Stimulated activated naive CD4-positive, alpha-beta T cell treated with Interleukin-2 at 50 U/mL for 16 hours (primary cell): ENCODE measurements around the gene HTRA3.

Experiments used
- DNase-seq: peaks from one replicate; lab custom pipeline; 2025; lab: John Stamatoyannopoulos, UW

The HTRA3 gene

DNA sequence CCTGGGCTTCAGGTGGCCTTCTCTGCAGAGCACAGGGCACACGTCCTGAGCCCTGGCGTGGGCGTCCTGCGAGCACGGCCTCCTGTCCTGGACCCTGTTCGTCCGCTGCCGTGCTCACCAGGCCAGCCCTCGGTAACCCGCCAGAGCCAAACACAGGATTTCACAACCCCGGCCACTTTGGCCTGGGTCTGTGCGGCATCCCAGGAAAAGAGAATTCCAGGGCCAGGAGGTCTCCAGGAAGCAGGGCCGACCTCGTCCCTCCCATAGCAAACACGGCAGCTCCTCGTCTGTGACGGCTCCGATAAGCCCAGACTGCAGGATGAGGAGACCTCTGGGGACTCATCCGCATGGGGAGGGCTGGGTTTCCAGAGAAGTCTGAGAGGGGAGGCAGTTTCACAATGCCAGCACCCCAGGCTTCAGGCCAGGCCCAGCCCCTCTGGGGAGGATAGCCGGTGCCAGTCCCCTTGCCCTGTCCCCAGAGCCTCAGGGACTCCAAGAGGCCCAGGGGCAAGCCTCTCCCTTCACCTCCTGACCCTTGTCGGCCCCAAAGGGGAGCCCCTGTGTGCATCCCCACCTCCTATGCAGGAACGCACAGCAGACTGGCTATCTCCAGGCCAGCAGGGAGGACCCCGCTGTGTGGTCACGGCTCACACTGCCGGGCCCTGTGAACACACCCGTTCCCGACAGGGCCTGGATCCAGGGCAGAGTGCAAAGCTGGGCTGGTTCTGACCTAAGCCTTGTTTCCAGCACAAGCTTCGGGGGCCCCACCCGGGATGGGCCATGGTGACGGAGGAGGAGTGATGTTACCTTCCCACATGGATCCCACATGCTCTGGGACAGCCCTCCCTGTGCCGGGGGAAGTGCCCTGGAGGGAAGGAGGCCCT lies 22.3 kb upstream of the HTRA3 start:
- no peak for DNase-seq

DNA sequence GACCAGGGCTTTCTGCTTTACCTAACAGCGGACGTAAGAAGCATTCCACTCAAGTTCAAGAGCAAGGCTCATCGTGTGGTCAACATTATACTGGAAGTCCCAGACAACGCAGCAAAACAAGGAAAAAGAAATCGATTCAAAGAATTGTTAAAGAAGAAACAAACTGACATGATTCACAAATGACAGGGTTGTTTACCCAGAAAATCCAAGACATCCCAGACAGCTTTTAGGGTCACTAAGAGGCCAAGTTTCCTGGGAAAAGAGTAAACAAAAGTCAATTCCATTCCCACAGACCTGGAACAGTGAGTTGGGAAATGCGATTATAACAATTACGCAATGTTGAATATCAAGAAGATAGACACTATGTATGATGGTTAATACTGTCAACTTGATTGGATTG lies 21.5 kb upstream of the HTRA3 start:
- DNase-seq = no peak

DNA sequence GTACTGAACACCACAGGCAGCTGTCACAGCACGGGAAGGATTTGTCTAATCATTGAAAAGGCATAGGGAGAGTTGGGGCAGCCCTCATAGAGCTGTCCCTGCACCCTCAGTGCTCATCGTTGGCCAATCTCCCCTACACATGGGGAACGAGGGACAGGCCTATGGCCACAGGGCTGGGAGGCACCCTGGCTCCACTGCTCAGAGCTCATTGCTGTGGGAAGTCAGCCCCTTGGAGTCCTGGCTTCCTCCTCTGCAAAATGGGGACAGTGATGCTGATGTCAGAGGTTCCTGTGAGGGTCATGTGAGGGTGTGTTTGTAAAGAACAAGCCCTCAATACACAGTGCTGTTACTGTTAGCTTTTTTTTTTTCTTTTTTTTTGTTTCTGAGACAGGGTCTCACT lies 19.3 kb upstream of the HTRA3 start:
- no peak for DNase-seq

DNA sequence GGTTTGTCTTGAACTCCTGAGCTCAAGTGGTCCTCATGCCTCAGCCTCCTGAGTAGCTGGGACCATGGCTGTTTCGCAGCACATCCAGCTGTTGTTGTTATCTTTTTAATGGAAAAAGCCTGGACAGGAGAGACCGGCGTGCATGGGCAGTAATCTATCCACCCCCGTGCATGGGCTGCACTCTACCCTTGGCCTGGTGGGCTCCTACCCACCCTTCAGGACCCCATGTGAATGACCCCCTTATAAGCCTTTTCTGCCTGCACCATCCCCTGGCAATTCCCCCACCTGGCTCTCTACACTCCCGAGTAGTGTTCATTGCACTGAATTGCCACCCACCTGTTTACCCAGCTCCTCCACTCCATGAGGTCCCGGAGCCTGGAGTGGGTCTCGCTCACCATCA lies 18.9 kb upstream of the HTRA3 start:
- no peak for DNase-seq

DNA sequence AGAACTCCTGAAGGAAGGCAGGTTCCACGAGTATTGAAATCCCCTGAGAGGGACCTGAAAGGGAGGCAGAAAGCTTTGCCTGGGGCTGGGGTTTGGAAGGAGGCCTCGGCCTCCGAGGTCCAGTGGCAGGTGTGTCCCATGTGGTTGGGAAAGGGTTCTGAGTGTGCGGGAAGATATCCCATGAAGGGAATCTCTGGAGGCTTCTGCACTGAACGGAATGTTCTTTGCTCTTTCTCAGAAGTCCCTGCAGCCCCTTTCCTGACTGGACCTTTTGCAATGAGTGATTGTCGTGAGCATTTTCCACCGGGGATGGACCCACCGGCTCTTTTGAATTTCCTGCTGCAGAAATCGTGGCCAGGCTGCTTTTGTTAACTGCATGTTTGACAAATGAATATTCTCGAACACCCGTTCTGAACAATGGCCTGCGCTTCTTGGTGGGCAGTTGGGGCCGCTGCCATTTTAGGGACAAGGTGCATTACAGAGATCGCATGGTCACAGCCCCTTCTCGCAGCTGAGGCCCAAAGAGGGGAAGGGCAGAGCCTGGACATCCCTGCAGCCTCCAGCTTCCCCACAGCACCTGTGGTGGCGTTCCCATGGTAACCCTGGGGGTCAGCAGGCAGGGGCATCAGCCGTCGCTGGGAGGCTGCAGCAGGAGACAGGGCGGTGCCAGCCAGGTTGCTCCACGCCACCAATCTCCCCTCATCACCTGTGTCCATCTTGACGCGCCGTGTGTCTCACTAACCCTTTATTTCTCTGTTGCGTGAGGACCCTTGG lies 18.3 kb upstream of the HTRA3 start:
- no peak for DNase-seq

DNA sequence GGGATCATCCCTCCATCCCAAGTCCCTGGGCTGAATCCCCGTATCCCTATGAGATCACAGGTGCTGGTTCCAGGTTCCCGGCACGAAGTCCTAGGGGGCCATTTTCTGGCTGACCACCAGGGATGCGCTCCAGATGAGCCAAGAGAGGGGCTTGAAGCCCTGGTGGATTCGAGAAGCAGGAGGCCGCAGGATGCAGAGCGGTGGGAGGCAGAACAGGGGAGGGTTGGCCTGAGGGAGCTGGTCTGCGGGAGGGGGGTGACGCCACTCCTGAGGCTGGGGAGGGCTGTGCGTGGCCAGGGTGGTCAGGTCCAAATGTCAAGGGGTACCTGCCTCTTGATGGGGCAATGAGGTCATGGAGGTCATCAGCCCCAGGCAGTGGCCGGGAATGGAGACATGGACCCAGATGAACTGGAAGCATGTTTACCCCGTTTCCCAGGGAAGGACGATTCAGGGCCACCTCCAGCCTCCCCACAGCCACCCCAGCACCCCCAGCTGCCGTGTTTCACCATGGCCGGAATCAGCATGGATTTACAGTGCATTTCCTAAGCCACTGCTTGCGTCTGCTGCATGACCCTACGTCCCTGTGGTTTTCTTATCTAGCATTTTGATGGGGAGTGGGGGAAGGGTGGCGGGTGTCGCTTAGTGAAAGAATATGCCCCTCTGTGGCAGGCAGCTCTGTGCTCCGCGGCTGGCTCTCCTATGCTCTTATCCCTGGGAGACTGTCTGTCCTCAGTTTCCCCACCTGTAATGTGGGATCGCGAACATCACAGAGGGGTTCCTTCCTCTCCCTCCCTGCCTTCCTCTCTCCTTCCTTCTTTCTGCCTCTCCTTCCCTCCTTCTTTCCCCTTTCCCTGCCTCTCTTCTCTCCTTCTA lies 17.0 kb upstream of the HTRA3 start:
- DNase-seq = no peak

DNA sequence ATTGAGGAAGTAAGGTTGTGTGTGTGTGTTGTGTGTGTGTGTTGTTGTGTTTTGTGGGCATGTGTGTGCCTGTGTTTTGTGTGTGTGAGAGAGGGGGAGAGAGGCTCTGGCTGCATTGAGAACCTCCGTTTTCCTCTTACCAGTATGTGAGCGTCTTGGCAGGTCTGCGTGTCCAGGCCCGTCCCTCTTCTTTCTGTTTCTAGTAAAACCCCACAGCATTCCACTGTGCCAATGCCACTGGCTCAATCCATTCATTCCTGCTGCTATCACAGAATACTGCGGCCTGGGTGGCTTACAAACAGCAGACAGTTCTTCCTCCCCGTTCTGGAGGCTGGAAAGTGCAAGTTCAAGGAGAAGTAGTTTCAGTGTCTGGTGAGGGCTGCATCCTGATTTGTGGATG lies 15.5 kb upstream of the HTRA3 start:
- no peak for DNase-seq

DNA sequence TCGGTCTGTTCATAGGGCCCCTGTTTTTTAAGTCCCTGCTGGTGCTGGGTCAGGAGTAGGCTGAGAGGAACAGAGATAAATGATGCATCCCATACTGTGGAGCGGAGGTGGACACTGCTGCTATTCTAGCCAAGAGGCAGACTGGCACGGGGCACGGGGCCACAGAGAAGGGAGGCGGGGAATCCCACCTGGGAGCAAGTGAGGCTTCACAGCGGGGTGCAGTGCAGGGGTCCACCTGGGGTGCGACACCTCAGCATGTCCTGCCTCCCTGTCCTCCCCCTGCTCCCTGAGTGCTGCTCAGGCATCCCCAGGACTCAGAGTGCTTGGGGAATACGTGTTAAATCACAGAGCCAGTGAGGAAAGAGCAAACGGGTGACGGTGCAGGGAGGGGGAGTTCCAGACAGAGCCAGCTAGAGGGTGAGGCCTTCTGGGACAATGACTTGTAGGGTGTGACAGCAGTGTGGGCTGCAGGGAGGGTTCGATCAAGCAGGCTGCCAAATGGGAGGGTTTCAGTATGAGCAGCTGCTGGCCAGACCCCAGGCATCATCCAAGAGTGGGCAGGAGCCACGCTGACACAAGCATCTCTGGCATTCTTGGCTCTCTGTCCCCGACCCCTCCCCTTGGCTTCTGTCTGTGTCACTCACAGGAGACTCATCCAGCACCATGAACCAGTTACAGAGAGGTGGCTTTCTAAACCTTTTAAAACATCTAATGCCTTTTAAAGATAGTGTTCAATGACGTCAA lies 13.7 kb upstream of the HTRA3 start:
- DNase-seq = no peak

DNA sequence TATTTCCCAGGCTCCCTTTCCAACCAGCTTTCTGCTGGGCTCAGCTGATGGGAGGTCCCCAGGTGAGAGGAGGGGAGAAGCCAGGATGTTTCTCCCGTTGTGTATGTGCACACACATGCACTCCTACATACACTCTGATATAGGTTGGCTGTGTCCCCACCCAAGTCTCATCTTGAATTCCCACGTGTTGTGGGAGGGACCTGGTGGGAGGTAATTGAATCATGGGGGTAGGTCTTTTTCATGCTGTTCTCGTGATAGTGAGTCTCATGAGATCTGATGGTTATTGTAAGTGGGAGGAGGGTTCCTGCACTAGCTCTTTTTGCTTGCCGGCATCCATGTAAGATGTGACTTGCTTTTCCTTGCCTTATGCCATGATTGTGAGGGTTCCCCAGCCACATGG lies 11.7 kb upstream of the HTRA3 start:
- DNase-seq = no peak

DNA sequence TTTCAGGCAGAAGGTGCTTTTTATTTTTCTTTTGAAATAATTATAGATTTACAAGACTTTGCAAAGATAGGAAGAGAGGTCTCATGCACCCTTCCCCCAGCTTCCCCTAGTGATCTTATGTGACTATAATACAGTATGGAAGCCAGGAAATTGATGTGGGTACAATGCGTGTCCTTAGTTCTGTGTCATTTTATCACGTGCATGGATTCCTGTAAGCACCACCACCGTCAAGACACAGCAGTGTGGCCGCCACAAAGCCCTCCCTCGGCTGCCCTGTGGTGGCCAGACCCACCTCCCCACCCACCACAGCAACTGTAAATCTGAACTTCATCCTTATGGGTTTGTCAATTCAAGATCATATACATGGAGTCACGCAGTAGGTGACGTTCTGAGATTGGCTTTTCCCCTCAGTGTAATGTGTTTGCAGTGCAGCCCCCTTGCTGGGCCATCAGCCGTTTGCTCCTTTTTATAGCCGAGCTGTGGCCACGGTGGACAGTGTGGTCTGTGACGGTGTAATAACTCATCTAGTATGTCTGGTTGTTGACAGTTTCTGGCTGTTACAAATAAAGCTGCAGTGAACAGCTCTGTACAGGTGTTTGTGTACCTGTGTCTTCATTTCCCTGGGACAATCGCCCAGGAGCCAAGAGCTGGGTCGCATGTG lies 10.9 kb upstream of the HTRA3 start:
- DNase-seq = no peak

DNA sequence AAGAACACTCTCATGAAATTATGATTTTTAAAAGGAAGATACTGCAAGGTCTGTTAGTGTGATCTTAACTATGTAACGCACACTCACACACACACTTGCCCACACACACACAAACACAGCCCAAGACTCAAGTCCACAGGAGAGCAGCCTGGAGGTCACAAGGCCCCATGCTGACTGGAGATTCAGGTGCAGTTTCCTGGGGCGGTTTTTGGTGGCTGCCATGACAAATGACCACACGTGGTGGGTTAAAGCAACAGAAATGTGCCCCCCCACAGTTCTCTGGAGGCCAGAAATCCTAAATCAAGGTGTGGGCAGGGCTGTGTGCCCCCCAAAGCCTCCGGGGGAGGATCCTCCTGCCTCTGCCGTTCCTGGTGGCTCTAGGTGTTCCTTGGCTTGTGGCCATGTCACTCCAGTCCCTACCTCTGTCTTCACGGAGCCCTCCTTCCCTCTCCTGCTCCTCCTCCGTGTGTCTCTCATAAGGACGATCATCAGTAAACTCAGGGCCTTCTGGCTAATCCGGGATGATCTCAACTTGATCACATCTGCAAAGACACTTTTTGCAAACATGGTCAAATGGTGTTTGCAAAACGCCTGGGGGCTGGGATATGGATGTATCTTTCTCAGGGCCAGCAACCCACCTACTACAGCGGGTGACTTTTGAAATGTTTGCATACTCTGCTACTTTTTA lies 9.7 kb upstream of the HTRA3 start:
- DNase-seq = no peak

DNA sequence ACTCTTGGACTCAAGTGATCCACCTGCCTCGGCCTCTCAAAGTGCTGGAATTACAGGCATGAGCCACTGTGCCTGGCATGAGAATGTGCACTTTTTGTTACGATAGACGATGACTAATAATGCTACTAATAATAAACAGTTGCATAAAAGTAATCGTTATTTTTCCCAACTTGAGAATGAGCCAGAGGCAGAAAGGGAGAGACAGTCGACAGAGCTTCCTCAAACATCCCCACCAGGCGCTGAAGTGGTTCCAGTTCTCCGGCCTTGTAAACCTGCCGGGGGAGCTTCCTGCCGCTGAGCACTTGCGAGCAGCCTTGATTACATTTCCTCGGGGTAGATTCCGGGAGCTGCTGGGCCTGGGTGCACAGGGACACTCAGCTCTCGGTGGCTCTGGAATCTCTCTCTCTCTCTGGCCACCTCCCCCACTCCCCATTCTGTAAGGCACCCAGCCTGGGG lies 8.9 kb upstream of the HTRA3 start:
- no peak for DNase-seq

DNA sequence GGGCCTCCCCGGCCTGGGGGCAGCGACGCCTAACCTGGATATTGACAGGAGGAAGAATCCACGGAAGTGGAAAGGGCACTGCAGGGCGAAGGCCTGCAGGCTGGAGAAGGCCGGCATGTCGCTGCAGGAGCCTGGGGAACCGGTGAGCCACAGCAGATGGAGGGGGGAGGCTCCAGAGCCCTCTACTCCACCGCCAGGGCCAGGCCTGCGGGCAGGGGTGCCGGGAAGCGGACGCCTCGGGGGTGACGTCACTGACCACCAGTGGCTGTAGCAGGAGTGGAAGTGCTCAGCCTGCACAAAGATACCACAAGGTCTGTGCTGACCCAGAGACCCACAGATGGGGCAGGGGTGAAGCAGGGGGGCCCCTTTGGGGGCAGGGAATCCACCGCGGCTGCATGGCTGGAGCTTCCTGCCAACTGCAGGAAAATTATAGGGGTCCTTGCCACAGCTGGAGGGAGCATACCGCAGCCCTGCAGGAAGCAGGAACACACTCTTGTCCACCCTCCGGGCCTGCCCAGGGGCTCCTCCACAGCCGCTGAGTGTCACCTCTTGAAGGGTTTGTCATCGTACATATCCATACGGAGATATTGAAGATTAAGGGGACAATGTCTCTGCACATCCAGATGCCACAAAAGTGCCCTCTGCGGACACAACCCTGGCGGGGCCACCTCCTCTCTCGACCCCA lies 7.6 kb upstream of the HTRA3 start:
- no peak for DNase-seq

DNA sequence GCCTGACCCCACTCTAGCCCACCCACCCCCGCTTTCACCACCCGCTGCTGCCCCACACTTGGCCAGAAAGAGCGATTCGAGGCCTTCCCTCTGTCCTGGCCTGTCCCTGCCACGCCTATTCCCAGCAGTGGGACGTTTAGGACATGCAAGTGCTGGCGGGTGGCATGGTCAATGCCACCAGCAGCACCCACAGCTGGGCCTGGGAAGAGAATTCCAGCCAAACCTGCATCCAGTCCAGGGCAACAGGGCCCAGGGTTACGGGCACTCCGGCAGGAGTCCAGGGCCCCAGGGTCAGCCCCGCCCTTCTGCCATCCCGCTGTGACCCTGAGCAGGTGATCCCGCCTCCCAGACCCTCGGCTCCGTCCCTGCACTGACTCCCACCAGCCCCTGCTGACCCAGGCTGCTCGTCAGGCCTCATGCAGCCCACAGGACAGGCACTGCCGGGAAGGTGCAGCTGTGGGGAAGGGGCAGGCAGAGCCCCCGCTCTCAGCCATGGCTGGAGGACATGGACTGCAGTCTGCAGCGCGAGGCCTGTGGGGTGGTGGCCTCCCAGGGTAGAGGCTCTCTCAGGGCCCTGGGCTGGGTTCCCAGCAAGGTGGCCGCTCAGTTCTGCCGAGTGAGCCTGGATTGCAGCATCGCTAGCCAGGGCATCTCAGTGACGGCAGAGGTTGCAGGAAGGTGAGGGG lies 6.8 kb upstream of the HTRA3 start:
- no peak for DNase-seq

DNA sequence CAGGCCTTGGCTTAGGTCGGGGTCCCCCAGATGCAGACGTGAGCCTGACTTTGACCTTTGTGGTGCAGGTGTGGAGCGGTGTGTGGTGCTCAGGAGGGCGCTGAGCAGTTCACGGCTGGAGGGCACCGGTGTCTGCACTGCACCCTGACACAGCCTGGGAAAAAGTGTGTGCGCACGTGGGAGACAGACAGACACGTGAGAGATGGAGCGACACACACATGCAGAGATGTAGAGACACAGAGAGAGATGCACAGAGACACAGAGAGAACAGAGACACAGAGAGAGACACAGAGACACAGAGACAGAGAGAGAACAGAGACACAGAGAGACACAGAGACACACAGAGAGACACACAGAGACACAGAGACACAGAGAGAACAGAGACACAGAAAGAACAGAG lies 6.2 kb upstream of the HTRA3 start:
- DNase-seq = no peak

DNA sequence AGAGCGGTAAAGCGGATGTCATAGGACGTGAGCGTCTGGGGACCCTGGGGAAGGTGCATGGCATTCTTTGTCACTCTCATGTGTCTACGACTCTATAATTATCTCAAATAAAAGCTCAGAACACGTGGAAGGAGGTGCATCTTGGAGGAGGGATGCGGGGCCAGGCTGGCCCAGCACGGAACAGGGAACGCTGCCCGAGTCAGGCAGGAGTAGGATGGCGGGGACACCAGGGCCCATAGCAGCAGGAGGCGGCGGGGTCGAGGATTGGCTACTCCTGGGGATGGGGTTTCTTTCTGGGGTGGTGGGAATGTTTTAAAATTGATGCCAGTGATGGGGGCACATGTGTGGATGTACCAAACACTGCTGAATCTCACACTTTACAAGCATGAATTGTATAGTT lies 5.4 kb upstream of the HTRA3 start:
- no peak for DNase-seq

DNA sequence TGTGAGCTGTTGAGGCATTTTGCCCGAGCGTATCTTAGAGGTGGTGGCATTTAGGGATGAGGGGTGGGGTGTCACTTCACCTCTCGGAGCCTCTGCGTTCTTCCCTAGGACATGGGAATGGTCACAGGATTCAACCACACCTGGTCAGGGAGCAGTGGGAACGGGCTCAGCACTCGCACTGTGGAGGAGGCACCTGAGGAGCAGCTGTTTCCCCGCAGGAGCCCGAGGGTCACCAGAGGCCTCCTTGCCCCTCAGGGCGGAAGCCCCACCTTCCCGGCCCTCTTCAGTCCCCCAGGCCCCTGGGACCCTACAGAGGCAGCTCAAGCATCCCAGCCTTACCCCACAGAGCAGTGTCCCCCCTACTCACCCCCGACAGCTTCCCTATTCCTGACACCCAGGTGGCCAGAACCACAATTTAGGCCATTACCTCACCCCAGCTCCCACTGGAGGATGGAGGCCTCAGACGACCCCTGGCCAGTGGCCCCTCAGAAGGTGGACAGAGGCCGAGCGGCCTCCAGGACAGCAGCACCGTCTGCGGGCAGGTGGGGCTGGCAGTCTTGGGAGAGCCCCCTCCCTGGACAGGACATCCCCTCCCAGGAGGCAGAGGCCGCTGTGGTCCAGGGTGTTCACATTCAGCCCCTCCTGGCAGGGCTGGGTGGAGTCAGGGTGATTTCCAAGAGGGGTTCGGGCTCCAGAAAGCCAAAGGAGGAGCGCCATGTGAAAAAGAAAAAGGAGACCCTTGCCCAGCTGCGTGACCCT lies 4.2 kb upstream of the HTRA3 start:
- no peak for DNase-seq

DNA sequence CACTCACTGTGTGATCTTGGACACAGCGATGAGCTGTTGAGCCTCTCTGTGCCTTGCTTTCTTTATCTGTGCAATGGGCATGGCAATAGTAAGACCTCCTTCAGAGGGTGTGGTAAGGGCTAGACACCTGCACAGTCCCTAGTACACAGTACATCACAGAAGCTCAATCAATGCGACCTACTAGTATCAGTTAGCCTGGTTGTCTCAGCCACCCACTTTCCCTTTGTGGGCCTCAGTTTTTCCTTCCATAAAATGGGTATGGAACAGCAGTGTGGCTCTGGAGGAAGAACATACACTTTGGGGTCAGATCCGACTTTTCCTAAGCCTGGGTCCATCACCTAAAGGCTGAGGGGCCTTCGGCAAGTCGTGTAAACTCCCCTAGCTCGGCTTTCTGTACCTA lies 3.5 kb upstream of the HTRA3 start:
- no peak for DNase-seq

DNA sequence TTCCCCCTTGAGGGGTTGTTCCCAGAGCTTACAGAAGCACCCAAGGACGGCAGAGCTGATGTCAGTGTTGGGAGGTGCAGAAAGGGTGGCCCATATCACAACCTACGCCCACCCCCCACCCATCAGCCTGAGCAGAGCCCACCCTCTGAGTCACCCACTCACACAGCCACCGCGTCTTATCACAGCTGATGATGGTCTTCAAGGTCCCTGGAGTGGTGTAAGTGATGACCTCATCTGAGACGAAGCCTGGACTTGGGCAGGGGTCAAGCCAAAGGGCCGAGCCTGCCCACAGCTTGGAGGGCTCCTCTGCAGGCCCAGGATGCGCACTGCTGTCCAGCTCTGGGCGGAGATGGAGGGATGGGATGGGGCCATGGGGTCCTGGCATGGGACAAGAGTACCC lies 3.0 kb upstream of the HTRA3 start:
- no peak for DNase-seq
